ENCODE results near the gene ACTG2. TPM values are rescaled to one million over a fixed set of nuclear protein-coding genes. Genes with fewer than 3 reads are reported as not detected.

ACTG2 gene
- total RNA-seq, 2 experiments from 2014 or later, result not detected

DNA sequence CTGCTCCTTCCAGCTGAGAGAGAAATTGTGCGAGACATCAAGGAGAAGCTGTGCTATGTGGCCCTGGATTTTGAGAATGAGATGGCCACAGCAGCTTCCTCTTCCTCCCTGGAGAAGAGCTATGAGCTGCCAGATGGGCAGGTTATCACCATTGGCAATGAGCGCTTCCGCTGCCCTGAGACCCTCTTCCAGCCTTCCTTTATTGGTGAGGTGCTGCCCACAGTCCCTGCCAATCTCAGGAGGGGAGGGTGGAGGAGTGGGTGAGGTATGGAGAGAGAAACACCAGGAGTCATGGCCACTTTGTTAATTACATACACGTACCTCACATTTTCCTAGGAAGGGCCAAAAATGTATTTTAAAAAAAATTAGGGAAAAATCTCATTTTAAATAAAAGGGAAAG lies 21.9 kb downstream of the ACTG2 start:
- TF ChIP-seq, protein P1, sequence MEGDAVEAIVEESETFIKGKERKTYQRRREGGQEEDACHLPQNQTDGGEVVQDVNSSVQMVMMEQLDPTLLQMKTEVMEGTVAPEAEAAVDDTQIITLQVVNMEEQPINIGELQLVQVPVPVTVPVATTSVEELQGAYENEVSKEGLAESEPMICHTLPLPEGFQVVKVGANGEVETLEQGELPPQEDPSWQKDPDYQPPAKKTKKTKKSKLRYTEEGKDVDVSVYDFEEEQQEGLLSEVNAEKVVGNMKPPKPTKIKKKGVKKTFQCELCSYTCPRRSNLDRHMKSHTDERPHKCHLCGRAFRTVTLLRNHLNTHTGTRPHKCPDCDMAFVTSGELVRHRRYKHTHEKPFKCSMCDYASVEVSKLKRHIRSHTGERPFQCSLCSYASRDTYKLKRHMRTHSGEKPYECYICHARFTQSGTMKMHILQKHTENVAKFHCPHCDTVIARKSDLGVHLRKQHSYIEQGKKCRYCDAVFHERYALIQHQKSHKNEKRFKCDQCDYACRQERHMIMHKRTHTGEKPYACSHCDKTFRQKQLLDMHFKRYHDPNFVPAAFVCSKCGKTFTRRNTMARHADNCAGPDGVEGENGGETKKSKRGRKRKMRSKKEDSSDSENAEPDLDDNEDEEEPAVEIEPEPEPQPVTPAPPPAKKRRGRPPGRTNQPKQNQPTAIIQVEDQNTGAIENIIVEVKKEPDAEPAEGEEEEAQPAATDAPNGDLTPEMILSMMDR (IDR thresholded peaks at IDR 0.05), result no peak
- H3K4me1 Mint-ChIP-seq (ENCODE audit: low read depth), result no peaks in the 10 kb centered on the region
- DNase-seq, result no peak
- H3K27ac Mint-ChIP-seq, result no peak overlapping the region
- no peak overlapping the region for H3K4me3 Mint-ChIP-seq
- POLR2A ChIA-PET, result no interaction called here
- intact Hi-C loops (cut with DNase I, micrococcal nuclease), result no loop called here
- no peak overlapping the region for H3K4me3 ChIP-seq (ENCODE audit: low read length)
- H3K9me3 Mint-ChIP-seq, result no peaks in the 10 kb centered on the region
- no peak overlapping the region for H3K27ac ChIP-seq (ENCODE audit: low read depth in 1 of 2, low read length in 2 of 2)
- no peak for ATAC-seq (ENCODE audit: poor library complexity)
- H3K4me1 ChIP-seq (ENCODE audit: insufficient read depth, low read length), result no peaks in the 10 kb centered on the region
- H3K27me3 Mint-ChIP-seq, result no peaks in the 10 kb centered on the region
- no peaks in the 10 kb centered on the region for H3K36me3 ChIP-seq (ENCODE audit: insufficient read depth, low read length)
- no peaks in the 10 kb centered on the region for H3K27me3 ChIP-seq (ENCODE audit: control insufficient read depth in 1 of 2, insufficient read depth in 2 of 2, low read length in 2 of 2)
- CTCF ChIA-PET, result no interaction called here
- H3K36me3 Mint-ChIP-seq (ENCODE audit: low read depth), result no peaks in the 10 kb centered on the region
- H3K9me3 ChIP-seq (ENCODE audit: control insufficient read depth in 1 of 2, insufficient read depth in 1 of 2, low read length in 2 of 2), result no peaks in the 10 kb centered on the region

DNA sequence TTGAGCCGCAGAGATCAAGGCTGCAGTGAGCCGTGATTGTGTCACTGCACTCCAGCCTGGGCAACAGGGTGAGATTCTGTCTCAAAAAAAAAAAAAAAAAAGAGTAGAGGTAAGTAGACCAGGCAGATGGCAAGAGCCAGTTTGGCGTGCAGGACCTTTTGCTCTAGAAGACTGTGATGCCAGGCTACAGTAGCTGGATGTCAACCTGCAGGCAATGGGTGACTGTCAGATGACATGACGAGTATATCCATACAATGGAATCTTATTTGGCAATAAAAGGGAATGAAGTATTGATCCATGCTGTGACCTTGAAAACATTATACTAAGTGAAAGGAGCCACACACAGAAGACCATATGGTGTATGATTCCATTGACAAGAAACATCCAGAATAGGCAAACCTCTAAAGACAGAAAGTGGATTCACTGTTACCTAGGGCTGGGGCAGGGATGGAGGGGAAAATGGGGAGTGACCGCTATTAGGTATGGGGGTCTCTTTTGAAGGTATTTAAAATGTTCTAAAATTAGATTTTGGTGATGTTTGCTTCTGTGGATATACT lies 22.7 kb downstream of the ACTG2 start:
- Histone ChIP-seq H3K27me3 (ENCODE audit: control insufficient read depth in 1 of 2, insufficient read depth in 2 of 2, low read length in 2 of 2) (no peaks in the 10 kb centered on the region), H3K4me1 (ENCODE audit: insufficient read depth, low read length) (no peaks in the 10 kb centered on the region), H3K27ac (ENCODE audit: low read depth in 1 of 2, low read length in 2 of 2) (no peak overlapping the region), H3K36me3 (ENCODE audit: insufficient read depth, low read length) (no peaks in the 10 kb centered on the region), H3K4me3 (ENCODE audit: low read length) (no peak overlapping the region), H3K9me3 (ENCODE audit: control insufficient read depth in 1 of 2, insufficient read depth in 1 of 2, low read length in 2 of 2) (no peaks in the 10 kb centered on the region)
- ChIA-PET POLR2A (no interaction called here), CTCF (no interaction called here)
- DNase-seq (no peak), ATAC-seq (ENCODE audit: poor library complexity) (no peak)
- Mint-ChIP-seq H3K4me3 (no peak overlapping the region), H3K36me3 (ENCODE audit: low read depth) (no peaks in the 10 kb centered on the region), H3K27me3 (no peaks in the 10 kb centered on the region), H3K27ac (no peak overlapping the region), H3K4me1 (ENCODE audit: low read depth) (no peaks in the 10 kb centered on the region), H3K9me3 (no peaks in the 10 kb centered on the region)
- TF ChIP-seq, protein P1 (IDR thresholded peaks at IDR 0.05), result no peak
- intact Hi-C loops (cut with DNase I, micrococcal nuclease), result no loop called here

DNA sequence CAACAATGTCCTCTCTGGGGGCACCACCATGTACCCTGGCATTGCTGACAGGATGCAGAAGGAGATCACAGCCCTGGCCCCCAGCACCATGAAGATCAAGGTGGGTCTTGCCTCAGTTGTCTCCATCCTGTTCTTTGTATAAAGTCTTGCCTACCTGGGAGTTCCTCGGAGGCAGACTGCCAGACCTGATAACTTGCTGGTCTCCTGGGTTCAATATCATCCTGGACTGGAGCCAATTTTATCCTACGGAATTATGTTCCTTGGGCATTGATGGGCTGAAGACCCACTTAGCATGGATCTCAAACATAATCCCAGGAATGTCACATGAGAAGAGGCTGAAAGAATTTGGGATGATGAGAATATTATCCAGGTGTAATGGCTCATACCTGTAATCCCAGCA lies 23.9 kb downstream of the ACTG2 start:
- Mint-ChIP-seq H3K27ac (no peak overlapping the region), H3K4me3 (no peak overlapping the region), H3K27me3 (no peaks in the 10 kb centered on the region), H3K36me3 (ENCODE audit: low read depth) (no peaks in the 10 kb centered on the region), H3K9me3 (no peaks in the 10 kb centered on the region), H3K4me1 (ENCODE audit: low read depth) (no peaks in the 10 kb centered on the region)
- POLR2A ChIA-PET, result no interaction called here
- DNase-seq (no peak), ATAC-seq (ENCODE audit: poor library complexity) (no peak)
- TF ChIP-seq, protein P1 (IDR thresholded peaks at IDR 0.05), result no peak
- Histone ChIP-seq H3K4me1 (ENCODE audit: insufficient read depth, low read length) (no peaks in the 10 kb centered on the region), H3K27ac (ENCODE audit: low read depth in 1 of 2, low read length in 2 of 2) (no peak overlapping the region), H3K36me3 (ENCODE audit: insufficient read depth, low read length) (no peaks in the 10 kb centered on the region), H3K27me3 (ENCODE audit: control insufficient read depth in 1 of 2, insufficient read depth in 2 of 2, low read length in 2 of 2) (no peaks in the 10 kb centered on the region), H3K9me3 (ENCODE audit: control insufficient read depth in 1 of 2, insufficient read depth in 1 of 2, low read length in 2 of 2) (no peaks in the 10 kb centered on the region), H3K4me3 (ENCODE audit: low read length) (no peak overlapping the region)
- CTCF ChIA-PET, result no interaction called here
- intact Hi-C loops (cut with DNase I, micrococcal nuclease), result no loop called here
